Sigmoid colon (tissue), 7 donors: ENCODE data around the gene KCTD19. TPM values are rescaled to one million over a fixed set of nuclear protein-coding genes. Genes with fewer than 3 reads are reported as not detected.

Experiments used
- DNase-seq: peaks from one replicate; pipeline ENCODE4 v3.0.0-alpha.2; 2019
- H3K27ac ChIP-seq, 4 donors: fragments of 200-600 bp; sonication (generic); one replicate each; pipeline ENCODE4 v1.5.1; 2016 to 2019; ENCODE audit warnings: mild to moderate bottlenecking in 1 of 4
- H3K27me3 ChIP-seq, 3 donors: fragments of 200-600 bp; sonication (generic); one replicate each; pipeline ENCODE4 v1.5.1; 2019; ENCODE audit warnings: mild to moderate bottlenecking in 1 of 3
- H3K36me3 ChIP-seq, 4 donors: fragments of 200-600 bp; sonication (generic); one replicate each; pipeline ENCODE4 v1.5.1; 2016 to 2019
- H3K4me1 ChIP-seq, 4 donors: fragments of 200-600 bp; sonication (generic); one replicate each; pipeline ENCODE4 v1.5.1; 2017 to 2019
- H3K4me3 ChIP-seq, 4 donors: fragments of 200-600 bp; sonication (generic); one replicate each; pipeline ENCODE4 v1.5.1; 2017 to 2019; ENCODE audit warnings: mild to moderate bottlenecking in 2 of 4, moderate library complexity in 1 of 4
- H3K9me3 ChIP-seq, 4 donors: fragments of 200-600 bp in 3 of 4; sonication (generic) in 3 of 4; one replicate each; pipeline versions ENCODE4 v1.5.1 to v1.6.1; 2013 to 2019
- CTCF ChIP-seq, 4 experiments: fragments of 450-650 bp in 3 of 4; fragments of 200-600 bp in 1 of 4; IDR thresholded peaks; one replicate each; pipeline ENCODE4 v1.5.1; 2016 to 2019; ENCODE audit warnings: antibody characterized with exemption in 4 of 4, mild to moderate bottlenecking in 3 of 4, moderate library complexity in 2 of 4
- EP300 ChIP-seq, 4 donors: sonication (generic); formaldehyde crosslinking; IDR thresholded peaks; one replicate each; pipeline ENCODE4 v1.6.1; 2017; ENCODE audit warnings: antibody characterized with exemption in 4 of 4
- POLR2A ChIP-seq, 2 donors: fragments of 450-650 bp; IDR thresholded peaks; one replicate each; pipeline ENCODE4 v1.6.1; 2016; ENCODE audit warnings: antibody characterized with exemption in 2 of 2, mild to moderate bottlenecking in 2 of 2, moderate library complexity in 2 of 2
- POLR2AphosphoS5 ChIP-seq, 4 donors: sonication (generic); formaldehyde crosslinking; IDR thresholded peaks; one replicate each; pipeline ENCODE4 v1.6.1; 2017; ENCODE audit warnings: antibody characterized with exemption in 4 of 4
- WGBS, 2 donors: extraction: QIAGEN DNeasy Blood & Tissue Kit; methylation state at CpG; one replicate each; pipeline ENCODE4 v1.1.7; 2013; 5-methylcytosine and 5-hydroxymethylcytosine counted together
- intact Hi-C: fragments of 100-400 bp; cut with DNase I; formaldehyde crosslinking; loops from one replicate; pipeline ENCODE4 v1.15.1; 2023
- polyA plus RNA-seq, 3 donors: library from polyadenylated mRNA; stranded (reverse); fragments of 200-250 nt; gene quantifications; one replicate each; pipeline ENCODE4 v1.2.3, GENCODE V29; 2013
- total RNA-seq, 4 donors: library from RNA; depleted of rRNA; stranded (reverse); fragments of >200 nt; gene quantifications; one replicate each; pipeline ENCODE4 v1.1.0, GENCODE V29; 2016
- donor health status: healthy with polysubstance abuse.
- donor health status: Bipolar disorder and iron deficiency.
- donor health status: healthy.

KCTD19 gene
- total and polyA plus RNA-seq, 7 donors, result under 0.01 to 0.04 TPM; not detected in 5

DNA sequence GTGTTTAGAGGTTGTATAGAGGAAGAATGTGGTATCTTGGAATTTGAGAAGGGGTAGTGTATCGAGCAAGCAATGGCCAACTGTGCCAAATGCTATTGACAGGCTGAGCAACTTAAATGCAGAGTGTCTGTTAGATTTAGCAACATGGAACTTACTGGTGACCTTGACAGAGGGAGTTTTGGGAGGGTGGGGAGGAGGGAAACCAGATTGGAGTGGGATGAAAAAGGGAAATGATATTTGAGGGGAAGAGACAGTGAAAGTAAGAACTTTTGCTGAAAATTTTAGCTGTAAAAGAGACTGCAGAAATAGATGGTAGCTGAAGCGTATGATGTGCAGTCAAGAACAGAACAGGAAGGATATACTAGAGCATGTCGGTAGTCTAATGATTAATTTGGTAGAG lies 1.2 kb upstream of the KCTD19 start:
- no peaks in the 10 kb centered on the region for H3K9me3 ChIP-seq
- H3K27me3 ChIP-seq, result peaks cover 0 to 44% (median 18%) of the 10 kb centered on the region in 3 donors
- 46 to 80% methylated on average over 3 of the region's 3 CpGs for WGBS, 2 donors
- intact Hi-C loops, result no loop called here
- DNase-seq, result no peak
- H3K36me3 ChIP-seq, result no peaks in the 10 kb centered on the region
- H3K27ac ChIP-seq, result no peak overlapping the region
- no peak overlapping the region for H3K4me3 ChIP-seq
- TF ChIP-seq CTCF (IDR thresholded peaks at IDR 0.05), result no peak
- H3K4me1 ChIP-seq, result peaks cover 0 to 13% (median 9%) of the 10 kb centered on the region in 4 donors

DNA sequence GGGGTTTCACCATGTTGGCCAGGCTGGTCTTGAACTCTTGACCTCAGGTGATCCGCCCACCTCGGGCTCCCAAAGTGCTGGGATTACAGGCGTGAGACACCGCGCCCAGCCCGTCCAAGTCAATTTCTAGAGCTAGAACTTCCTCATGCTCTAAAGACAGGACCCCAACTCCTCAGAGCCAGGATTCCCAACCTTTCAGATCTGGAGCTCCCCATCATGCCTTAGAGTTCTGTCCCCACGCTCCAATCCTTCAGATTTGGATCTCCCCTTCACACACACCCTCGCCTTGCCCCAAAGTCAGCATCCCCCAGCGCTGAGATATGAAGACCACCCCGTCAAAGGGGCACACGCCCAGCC lies 448 bp downstream of the KCTD19 start:
- Histone ChIP-seq H3K4me1 (peaks cover 0 to 13% (median 9%) of the 10 kb centered on the region in 4 donors), H3K27ac (no peak overlapping the region), H3K9me3 (no peaks in the 10 kb centered on the region), H3K4me3 (peak overlapping the region in 3 of 4 donors; percentile 36 to 50 (median 48)), H3K36me3 (no peaks in the 10 kb centered on the region), H3K27me3 (peaks cover 0 to 61% (median 18%) of the 10 kb centered on the region in 3 donors)
- no peak for TF ChIP-seq EP300 (IDR thresholded peaks at IDR 0.05)
- TF ChIP-seq POLR2A (IDR thresholded peaks at IDR 0.05), result no peak
- no peak for TF ChIP-seq POLR2AphosphoS5 (IDR thresholded peaks at IDR 0.05)
- no peak for TF ChIP-seq CTCF (IDR thresholded peaks at IDR 0.05)
- WGBS, 2 donors, result 15 to 18% methylated on average over 11 of the region's 11 CpGs
- intact Hi-C loops, result no loop called here
- DNase-seq, result no peak

DNA sequence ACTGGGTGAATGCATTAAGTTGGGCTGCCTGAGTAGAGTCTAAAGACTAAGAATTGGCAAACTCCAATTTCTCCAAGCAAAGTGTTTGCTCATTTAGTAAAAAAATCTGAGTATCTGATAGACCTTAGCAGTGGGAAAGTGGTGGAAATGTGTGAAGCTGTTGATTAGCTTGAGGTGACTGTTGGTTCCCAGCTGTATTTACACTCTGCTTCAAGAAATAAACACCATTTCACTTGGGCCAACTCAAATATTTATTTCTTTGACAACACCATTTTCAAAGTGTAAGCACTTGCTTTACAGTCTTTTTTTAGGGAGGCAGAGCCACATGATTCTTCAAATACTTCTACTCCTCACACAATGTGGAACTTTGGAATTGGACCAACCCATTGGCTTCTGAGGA lies 8.7 kb downstream of the KCTD19 start:
- no peak for DNase-seq
- intact Hi-C loops, result no loop called here
- H3K27ac ChIP-seq, result no peak overlapping the region

DNA sequence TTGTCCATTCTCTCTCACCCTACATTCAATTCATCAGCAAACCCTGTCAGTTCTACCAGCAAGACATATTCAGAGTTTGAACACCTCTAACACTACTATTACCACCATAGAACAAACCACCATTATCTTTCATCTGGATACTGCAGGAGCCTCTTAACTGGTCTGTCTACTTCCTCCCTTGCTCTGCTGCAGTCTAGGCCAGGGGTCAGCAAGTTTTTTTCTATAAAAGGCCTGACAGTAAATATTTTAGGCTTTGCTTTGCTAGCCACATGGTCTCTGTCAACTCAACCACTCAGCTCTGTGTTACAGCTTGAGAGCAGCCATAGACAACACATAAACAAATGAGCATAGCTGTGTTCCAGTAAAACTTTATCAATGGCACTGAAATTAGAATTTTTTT lies 13.8 kb downstream of the KCTD19 start:
- no peak for TF ChIP-seq EP300 (IDR thresholded peaks at IDR 0.05)
- TF ChIP-seq POLR2A (IDR thresholded peaks at IDR 0.05), result no peak
- no peak for TF ChIP-seq POLR2AphosphoS5 (IDR thresholded peaks at IDR 0.05)
- no peak for TF ChIP-seq CTCF (IDR thresholded peaks at IDR 0.05)
- intact Hi-C loops, result no loop called here
- Histone ChIP-seq H3K27ac (no peak overlapping the region), H3K4me1 (no peaks in the 10 kb centered on the region), H3K4me3 (no peak overlapping the region), H3K9me3 (no peaks in the 10 kb centered on the region), H3K27me3 (no peaks in the 10 kb centered on the region), H3K36me3 (no peaks in the 10 kb centered on the region)
- DNase-seq, result no peak

More for the DNA sequence above, 8.7 kb downstream of the KCTD19 start:
- no peak overlapping the region for H3K4me3 ChIP-seq
- H3K27me3 ChIP-seq, result peaks cover 0 to 44% (median 9%) of the 10 kb centered on the region in 3 donors
- no peaks in the 10 kb centered on the region for H3K4me1 ChIP-seq
- H3K9me3 ChIP-seq, result no peaks in the 10 kb centered on the region
- H3K36me3 ChIP-seq, result no peaks in the 10 kb centered on the region
- TF ChIP-seq EP300 (IDR thresholded peaks at IDR 0.05), result no peak
- TF ChIP-seq POLR2AphosphoS5 (IDR thresholded peaks at IDR 0.05), result no peak
- TF ChIP-seq POLR2A (IDR thresholded peaks at IDR 0.05), result no peak
- TF ChIP-seq CTCF (IDR thresholded peaks at IDR 0.05), result no peak
